ENCODE data around the gene EPN2. TPM values are rescaled to one million over a fixed set of nuclear protein-coding genes. Genes with fewer than 3 reads are reported as not detected.

The EPN2 gene
- polyA plus RNA-seq, 3 donors, result 0.93 TPM; not detected in 2

DNA sequence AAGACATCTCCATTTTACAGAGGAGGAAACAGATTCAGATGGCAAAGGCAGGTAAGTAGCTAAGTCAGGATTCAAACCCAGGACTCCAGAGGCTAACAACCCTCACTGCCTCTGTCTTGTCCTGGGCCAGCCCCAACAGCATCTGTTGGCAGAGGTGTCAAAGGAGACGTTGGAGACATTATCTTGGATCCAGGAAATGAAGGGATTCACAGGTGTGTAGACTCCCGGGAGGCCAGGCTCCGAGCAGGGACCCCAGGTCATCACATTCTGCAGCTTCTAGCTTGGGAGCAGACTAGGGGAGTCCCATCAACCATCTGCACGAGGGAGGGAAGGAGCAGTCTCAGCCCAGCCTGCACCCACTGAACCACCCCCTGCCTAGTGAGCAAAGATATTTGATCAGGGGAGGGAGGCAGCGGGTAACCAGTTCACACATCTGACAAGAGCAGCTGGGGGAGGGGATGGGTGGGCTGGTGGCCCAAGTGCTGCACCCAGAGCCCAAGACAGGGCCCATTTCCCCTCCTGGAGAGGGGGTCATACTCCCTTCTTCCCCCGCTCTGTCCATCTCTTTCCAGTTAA is 126.4 kb downstream of the EPN2 start:
- peaks cover 0 to 31% of the 10 kb centered on the region in 2 donors for H3K27me3 ChIP-seq (ENCODE audit: control insufficient read depth in 2 of 2, insufficient read depth in 2 of 2, low read length in 2 of 2)
- no peaks in the 10 kb centered on the region for H4K20me1 ChIP-seq (ENCODE audit: insufficient read depth, low read length)
- H3K4me3 ChIP-seq (replicated peaks in 1 of 3; ENCODE audit: low read depth in 2 of 3, low read length in 3 of 3), result no peak overlapping the region
- TF ChIP-seq, protein P1, sequence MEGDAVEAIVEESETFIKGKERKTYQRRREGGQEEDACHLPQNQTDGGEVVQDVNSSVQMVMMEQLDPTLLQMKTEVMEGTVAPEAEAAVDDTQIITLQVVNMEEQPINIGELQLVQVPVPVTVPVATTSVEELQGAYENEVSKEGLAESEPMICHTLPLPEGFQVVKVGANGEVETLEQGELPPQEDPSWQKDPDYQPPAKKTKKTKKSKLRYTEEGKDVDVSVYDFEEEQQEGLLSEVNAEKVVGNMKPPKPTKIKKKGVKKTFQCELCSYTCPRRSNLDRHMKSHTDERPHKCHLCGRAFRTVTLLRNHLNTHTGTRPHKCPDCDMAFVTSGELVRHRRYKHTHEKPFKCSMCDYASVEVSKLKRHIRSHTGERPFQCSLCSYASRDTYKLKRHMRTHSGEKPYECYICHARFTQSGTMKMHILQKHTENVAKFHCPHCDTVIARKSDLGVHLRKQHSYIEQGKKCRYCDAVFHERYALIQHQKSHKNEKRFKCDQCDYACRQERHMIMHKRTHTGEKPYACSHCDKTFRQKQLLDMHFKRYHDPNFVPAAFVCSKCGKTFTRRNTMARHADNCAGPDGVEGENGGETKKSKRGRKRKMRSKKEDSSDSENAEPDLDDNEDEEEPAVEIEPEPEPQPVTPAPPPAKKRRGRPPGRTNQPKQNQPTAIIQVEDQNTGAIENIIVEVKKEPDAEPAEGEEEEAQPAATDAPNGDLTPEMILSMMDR (IDR thresholded peaks at IDR 0.05), result no peak
- Mint-ChIP-seq H3K27ac (peak overlapping the region in 1 of 7 donors; percentile 32), H3K4me1 (peaks cover 22% of the 10 kb centered on the region), H3K4me3 (peak overlapping the region in 1 of 2 donors; percentile 65), H3K9me3 (no peaks in the 10 kb centered on the region), H3K27me3 (ENCODE audit: low read depth in 3 of 3) (peaks cover 18 to 56% (median 45%) of the 10 kb centered on the region in 3 donors), H3K36me3 (no peaks in the 10 kb centered on the region)
- H3K9ac ChIP-seq (ENCODE audit: insufficient read depth, low read length, poor library complexity, severe bottlenecking), result no peak overlapping the region
- peaks cover 16 to 22% of the 10 kb centered on the region in 2 donors for H3K4me1 ChIP-seq (ENCODE audit: control insufficient read depth in 1 of 2, insufficient read depth in 2 of 2, low read length in 2 of 2)
- DNase-seq, result no peak
- H3K27ac ChIP-seq (ENCODE audit: low read depth in 1 of 2, low read length in 2 of 2), result no peak overlapping the region
- intact Hi-C loops (cut with micrococcal nuclease), result loop anchor here (1.0 to 10.0 kb wide), 5 partner anchors 15 to 404 kb away; partner anchors contain the start of genes ALDH3A2 (in 2 of the 2), MAPK7 (in 1 of the 2) and RNF112 (in 1 of the 2)
- H2AFZ ChIP-seq (ENCODE audit: insufficient read depth, low read depth, low read length, poor library complexity, severe bottlenecking), result no peak overlapping the region
- H3K4me2 ChIP-seq (replicated peaks; ENCODE audit: extremely low read depth, low read length, poor library complexity, severe bottlenecking), result no peak overlapping the region
- H3K9me3 ChIP-seq (replicated peaks in 1 of 2; ENCODE audit: control insufficient read depth in 1 of 2, insufficient read depth in 1 of 2, low read length in 2 of 2), result no peaks in the 10 kb centered on the region
- 62% methylated on average over 4 of the region's 6 CpGs for WGBS (ENCODE audit: insufficient coverage)
- H3K79me2 ChIP-seq (ENCODE audit: insufficient read depth, low read length), result no peaks in the 10 kb centered on the region
- H3K36me3 ChIP-seq (replicated peaks in 1 of 2; ENCODE audit: control insufficient read depth in 1 of 2, insufficient read depth in 2 of 2, low read length in 2 of 2), result no peaks in the 10 kb centered on the region

DNA sequence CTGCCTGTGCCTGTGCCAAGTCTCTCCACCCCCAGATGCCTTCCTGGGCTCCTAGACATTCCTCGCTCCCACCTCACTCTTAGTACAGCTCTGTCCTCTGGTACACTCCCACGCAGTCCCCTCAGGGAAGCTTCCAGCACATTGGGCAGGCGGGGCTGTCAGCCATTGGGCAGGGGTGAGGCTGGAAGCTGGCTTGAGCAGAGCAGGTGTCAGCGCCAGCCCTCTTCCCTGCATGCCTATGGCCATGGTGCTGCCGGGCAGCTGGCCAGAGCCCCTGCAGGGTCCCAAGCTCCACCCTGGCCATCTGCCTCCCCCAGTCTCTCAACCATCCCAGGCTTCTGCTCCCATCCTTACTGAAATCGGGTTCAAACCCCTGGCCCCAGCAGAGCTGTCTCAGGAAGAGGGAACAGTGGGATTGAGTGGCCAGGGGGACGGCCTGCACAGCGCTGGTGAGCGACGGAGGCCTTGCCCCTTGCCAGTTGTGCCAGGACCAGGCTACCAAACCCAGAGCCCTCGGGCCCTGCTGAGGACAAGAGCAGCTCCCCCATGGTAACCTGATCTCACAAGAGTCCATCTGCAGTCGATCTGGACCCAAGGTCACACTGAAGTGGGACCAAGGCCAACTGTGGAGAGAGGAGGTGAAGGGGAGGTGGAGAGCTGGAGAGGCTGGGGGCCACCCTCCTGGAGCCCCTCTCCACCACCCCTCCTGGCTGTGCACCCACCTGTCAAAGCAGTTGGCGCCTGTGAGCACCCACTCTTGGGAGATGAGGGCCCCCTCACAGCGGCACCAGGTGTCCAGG is 127.7 kb downstream of the EPN2 start:
- no peak overlapping the region for H2AFZ ChIP-seq (ENCODE audit: insufficient read depth, low read depth, low read length, poor library complexity, severe bottlenecking)
- H3K4me2 ChIP-seq (replicated peaks; ENCODE audit: extremely low read depth, low read length, poor library complexity, severe bottlenecking), result no peak overlapping the region
- H3K79me2 ChIP-seq (ENCODE audit: insufficient read depth, low read length), result no peaks in the 10 kb centered on the region
- intact Hi-C loops (cut with micrococcal nuclease), result loop anchor here (5.0 to 10.0 kb wide), 4 partner anchors 37 to 402 kb away; partner anchors contain the start of genes ALDH3A2 (in 2 of the 2) and RNF112 (in 1 of the 2)
- no peaks in the 10 kb centered on the region for H4K20me1 ChIP-seq (ENCODE audit: insufficient read depth, low read length)
- H3K27me3 ChIP-seq (ENCODE audit: control insufficient read depth in 2 of 2, insufficient read depth in 2 of 2, low read length in 2 of 2), result peaks cover 0 to 29% of the 10 kb centered on the region in 2 donors
- Mint-ChIP-seq H3K4me1 (peaks cover 36% of the 10 kb centered on the region), H3K27ac (no peak overlapping the region), H3K27me3 (ENCODE audit: low read depth in 3 of 3) (peaks cover 21 to 47% (median 44%) of the 10 kb centered on the region in 3 donors), H3K36me3 (peaks cover 0 to 4% of the 10 kb centered on the region in 2 donors), H3K9me3 (no peaks in the 10 kb centered on the region), H3K4me3 (peak overlapping the region in 1 of 2 donors; percentile 36)
- H3K4me3 ChIP-seq (replicated peaks in 1 of 3; ENCODE audit: low read depth in 2 of 3, low read length in 3 of 3), result no peak overlapping the region
- no peak for DNase-seq
- H3K27ac ChIP-seq (ENCODE audit: low read depth in 1 of 2, low read length in 2 of 2), result no peak overlapping the region
- TF ChIP-seq, protein P1 (IDR thresholded peaks at IDR 0.05), result no peak
- H3K9ac ChIP-seq (ENCODE audit: insufficient read depth, low read length, poor library complexity, severe bottlenecking), result no peak overlapping the region
- 97% methylated on average over 11 of the region's 14 CpGs for WGBS (ENCODE audit: insufficient coverage)
- no peaks in the 10 kb centered on the region for H3K9me3 ChIP-seq (replicated peaks in 1 of 2; ENCODE audit: control insufficient read depth in 1 of 2, insufficient read depth in 1 of 2, low read length in 2 of 2)
- H3K4me1 ChIP-seq (ENCODE audit: control insufficient read depth in 1 of 2, insufficient read depth in 2 of 2, low read length in 2 of 2), result peaks cover 29 to 35% of the 10 kb centered on the region in 2 donors
- H3K36me3 ChIP-seq (replicated peaks in 1 of 2; ENCODE audit: control insufficient read depth in 1 of 2, insufficient read depth in 2 of 2, low read length in 2 of 2), result no peaks in the 10 kb centered on the region

All from CD14-positive monocyte (primary cell).